NCI-H226 (cell line): ENCODE data around the gene GADD45B.
"Not testable (repeated sequence)": the region's sequence is repeated elsewhere in the genome, so short reads cannot be mapped to it uniquely, and the experiment has no call there.

Experiments
- DNase-seq: peaks from one replicate; pipeline ENCODE4 v3.0.0-alpha.2; 2015

The GADD45B gene

GRCh38 chr19:2518856-2519255, 42.9 kb downstream of the GADD45B start:
- not testable (repeated sequence) for DNase-seq

- no peak for DNase-seq
Measured at GRCh38 chr19:2519482-2519881, 43.6 kb downstream of the GADD45B start.

DNA sequence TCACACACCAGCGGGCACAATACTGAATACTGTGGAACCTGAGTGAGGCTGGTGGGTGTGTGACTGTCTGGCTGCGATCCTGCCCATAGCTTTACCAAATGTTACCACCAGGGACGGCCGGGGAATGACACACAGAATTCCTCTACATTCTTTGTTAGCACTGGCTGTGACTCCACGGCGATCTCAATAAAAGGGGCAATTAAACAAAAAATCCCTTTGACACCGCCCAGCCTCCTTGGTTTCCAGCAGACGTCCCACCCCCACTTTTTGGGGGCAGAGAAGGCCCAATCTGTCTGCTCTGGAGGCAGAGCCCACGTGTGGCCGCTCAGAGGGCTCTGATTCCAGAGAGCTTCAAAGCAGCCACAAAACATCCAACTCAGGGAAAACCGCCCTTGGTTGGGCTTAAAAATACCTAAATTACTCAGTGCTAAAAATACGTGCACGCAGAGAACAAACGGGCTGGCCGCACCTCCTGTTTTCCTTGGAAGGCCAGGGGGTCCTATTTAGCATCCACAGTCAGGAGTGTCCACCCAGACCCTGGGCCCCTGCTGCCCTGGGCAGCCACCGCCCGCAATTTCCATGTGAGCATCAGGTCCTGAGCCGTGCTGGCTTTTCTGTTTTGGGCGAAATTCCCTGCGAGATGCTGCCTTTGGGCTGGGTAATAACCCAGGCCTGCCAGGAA, 47.8 kb downstream of the GADD45B start:
- no peak for DNase-seq

- no peak for DNase-seq
Measured at GRCh38 chr19:2524361-2524839, 48.5 kb downstream of the GADD45B start.

DNA sequence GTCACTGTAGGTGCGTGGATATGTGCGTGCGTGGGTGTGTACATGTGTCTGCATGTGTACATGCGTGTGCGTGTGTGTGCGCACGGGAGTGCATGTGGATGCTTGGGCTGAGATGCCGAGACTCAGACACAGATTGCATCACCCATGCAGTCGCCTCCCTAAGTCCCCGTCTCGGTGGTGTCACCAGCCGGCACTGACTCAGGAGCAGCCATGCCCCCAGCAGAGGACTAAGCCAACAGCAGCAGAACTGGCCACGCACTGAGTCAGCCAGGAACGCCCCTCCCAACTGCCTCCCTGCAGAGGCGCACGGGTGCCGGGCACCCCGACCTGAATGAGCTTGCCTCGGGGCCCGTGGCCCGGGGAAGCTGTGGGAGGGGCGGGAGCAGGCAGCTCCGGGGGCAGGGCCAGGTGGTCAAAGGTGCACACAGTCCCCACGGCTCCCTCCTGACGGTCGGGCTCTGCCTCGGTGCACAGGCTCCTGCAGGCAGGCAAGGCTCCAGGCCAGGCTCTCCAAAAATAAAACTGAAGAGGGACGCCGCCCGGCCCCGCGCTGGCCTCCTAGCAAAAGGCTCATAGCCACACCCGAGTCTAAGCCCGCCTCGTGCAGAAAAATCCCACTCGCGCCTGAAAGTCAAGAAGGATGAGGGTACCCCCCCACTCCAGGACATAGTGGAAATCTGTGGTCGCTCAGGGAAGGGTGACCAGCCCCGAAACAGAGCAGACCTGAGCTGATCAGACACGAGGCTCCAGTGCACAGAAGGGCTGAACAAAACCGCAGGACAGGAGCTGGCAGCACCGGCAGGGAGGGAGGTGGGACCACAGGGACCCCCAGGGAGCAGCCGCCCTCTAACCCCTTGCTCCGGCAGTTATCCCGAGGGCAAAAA, 49.2 kb downstream of the GADD45B start:
- peak; percentile 62 for DNase-seq

GRCh38 chr19:2527171-2527570, 51.2 kb downstream of the GADD45B start:
- no peak for DNase-seq

DNA sequence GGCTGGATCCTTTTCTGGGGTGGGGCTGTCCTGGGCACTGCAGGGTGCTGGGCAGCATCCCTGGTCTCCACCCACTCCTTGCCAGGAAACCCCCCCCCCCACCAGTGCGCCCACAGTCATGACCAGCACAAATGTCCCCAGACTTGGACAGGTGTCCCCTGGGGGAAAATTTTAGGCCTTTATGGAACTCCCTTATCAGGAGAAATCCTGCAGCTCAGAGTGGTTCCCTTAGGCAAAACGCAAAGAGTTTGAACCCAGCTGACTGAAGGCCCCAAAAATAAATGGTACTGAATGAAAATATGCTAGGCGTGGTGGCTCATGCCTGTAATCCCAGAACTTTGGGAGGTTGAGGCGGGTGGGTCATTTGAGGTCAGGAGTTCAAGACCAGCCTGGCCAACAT, 51.8 kb downstream of the GADD45B start:
- no peak for DNase-seq
